GM12878 (cell line): ENCODE data around the gene SCT. TPM values are rescaled to one million over a fixed set of nuclear protein-coding genes. Genes with fewer than 3 reads are reported as not detected.

Experiments used
- ATF3 ChIP-seq: IDR thresholded peaks from 2 replicates; pipeline ENCODE4 v1.6.1; 2011; ENCODE audit warnings: low read depth, mild to moderate bottlenecking, low read length, moderate library complexity, borderline replicate concordance; ENCODE audit errors: extremely low read depth
- EGR1 ChIP-seq, 2 experiments: IDR thresholded peaks; 1 replicate in 1 of 2; 2 replicates in 1 of 2; pipeline ENCODE4 v1.6.1; 2011 to 2012; ENCODE audit warnings: low read depth in 2 of 2, low read length in 2 of 2, borderline replicate concordance in 1 of 2, mild to moderate bottlenecking in 1 of 2, moderate library complexity in 1 of 2
- MXI1 ChIP-seq: fragments of 150-350 bp; IDR thresholded peaks from 2 replicates; pipeline ENCODE4 v1.6.1; 2011; ENCODE audit warnings: low read depth, mild to moderate bottlenecking, inconsistent platforms, low read length, improper control_type of control experiment
- NFYB ChIP-seq: IDR thresholded peaks from 2 replicates; pipeline ENCODE4 v1.6.1; 2011; ENCODE audit warnings: low read depth, mild to moderate bottlenecking, low read length, improper control_type of control experiment, moderate library complexity; ENCODE audit not compliant: insufficient read depth
- NR2C2 ChIP-seq: IDR thresholded peaks from 2 replicates; pipeline ENCODE4 v1.6.1; 2011; ENCODE audit warnings: borderline replicate concordance, low read depth; ENCODE audit not compliant: control insufficient read depth, insufficient read length
- PAX5 ChIP-seq: IDR thresholded peaks from 2 replicates; pipeline ENCODE4 v1.6.1; 2011; ENCODE audit warnings: low read depth, low read length, borderline replicate concordance
- RAD21 ChIP-seq: IDR thresholded peaks from 2 replicates; pipeline ENCODE4 v1.6.1; 2011; ENCODE audit warnings: mild to moderate bottlenecking, low read depth, low read length, moderate library complexity; ENCODE audit not compliant: insufficient read depth
- RCOR1 ChIP-seq: conservative IDR thresholded peaks from 2 replicates; pipeline ENCODE4 v1.6.1; 2012; ENCODE audit warnings: low read depth, low read length, improper control_type of control experiment
- SKIL ChIP-seq: fragments of 450-650 bp; IDR thresholded peaks from 2 replicates; pipeline ENCODE4 v1.6.1; 2017; ENCODE audit warnings: mild to moderate bottlenecking, low read depth, inconsistent platforms; ENCODE audit not compliant: poor library complexity, severe bottlenecking
- SMARCA5 ChIP-seq: fragments of 450-650 bp; IDR thresholded peaks from 2 replicates; pipeline ENCODE4 v1.6.1; 2017; ENCODE audit warnings: mild to moderate bottlenecking
- SREBF1 ChIP-seq: IDR thresholded peaks from 2 replicates; pipeline ENCODE4 v1.6.1; 2012; ENCODE audit warnings: mild to moderate bottlenecking, low read length
- STAT3 ChIP-seq: IDR thresholded peaks from 2 replicates; pipeline ENCODE4 v1.6.1; 2011; ENCODE audit warnings: low read depth, low read length, improper control_type of control experiment
- SUZ12 ChIP-seq: fragments of 200-600 bp; sonication (generic); IDR thresholded peaks from one replicate; pipeline ENCODE4 v1.6.1; 2018; ENCODE audit warnings: antibody characterized with exemption, mild to moderate bottlenecking; ENCODE audit not compliant: unreplicated experiment
- USF2 ChIP-seq: IDR thresholded peaks from 2 replicates; pipeline ENCODE4 v1.6.1; 2011; ENCODE audit warnings: low read depth, low read length, improper control_type of control experiment, borderline replicate concordance
- WRNIP1 ChIP-seq: IDR thresholded peaks from 2 replicates; pipeline ENCODE4 v1.6.1; 2011; ENCODE audit warnings: low read depth, low read length, improper control_type of control experiment, borderline replicate concordance
- YY1 ChIP-seq: IDR thresholded peaks from 2 replicates; pipeline ENCODE4 v1.6.1; 2011; ENCODE audit warnings: low read depth, mild to moderate bottlenecking, low read length
- ZNF384 ChIP-seq: IDR thresholded peaks from 2 replicates; pipeline ENCODE4 v1.6.1; 2012; ENCODE audit warnings: low read depth, mild to moderate bottlenecking, low read length, improper control_type of control experiment, borderline replicate concordance
- polyA plus RNA-seq, 11 experiments: library from polyadenylated mRNA; depleted of rRNA in 4 of 11; unstranded in 6 of 11; stranded (reverse) in 5 of 11; fragments of >200 nt; fragmentation: Nextera tagmentation in 4 of 11; fragmentation: Illumina TruSeq in 1 of 11; extraction: Ambion mirVana in 4 of 11; extraction: Trizol in 1 of 11; gene quantifications; 1 replicate in 1 of 11; 2 replicates in 10 of 11; pipeline versions ENCODE4 v1.2.1 to v1.2.3, GENCODE V29; 2011 to 2016; ENCODE audit warnings: inconsistent platforms in 2 of 11, missing spikeins in 2 of 11, low read depth in 1 of 11
- total RNA-seq, 4 experiments: library from RNA; depleted of rRNA in 3 of 4; stranded (reverse); fragments of >200 nt in 3 of 4; fragmentation: Illumina TruSeq in 1 of 4; extraction: Trizol in 1 of 4; gene quantifications; 2 replicates each; pipeline versions ENCODE4 v1.2.1 to v1.2.3, GENCODE V29; 2013 to 2021
- TF ChIP-seq, protein P1 (sequence below): fragments of 450-650 bp; IDR thresholded peaks from 2 replicates; pipeline ENCODE4 v1.6.1; 2017; ENCODE audit warnings: mild to moderate bottlenecking, moderate library complexity
- TF ChIP-seq, protein P2 (sequence below), 3 experiments: IDR thresholded peaks in 2 of 3; conservative IDR thresholded peaks in 1 of 3; 2 replicates each; pipeline ENCODE4 v1.5.1; 2011; ENCODE audit warnings: low read depth in 3 of 3, low read length in 3 of 3, mild to moderate bottlenecking in 3 of 3, control low read depth in 2 of 3, moderate library complexity in 2 of 3, inconsistent platforms in 1 of 3, mixed read lengths in 1 of 3; ENCODE audit not compliant: control insufficient read depth in 2 of 3, insufficient read depth in 1 of 3; ENCODE audit errors: extremely low read depth in 1 of 3

Gene SCT
- total and polyA plus RNA-seq, 10 of the 15 experiments (the other 5 are each of a cell fraction or from before 2014, with no cell fraction given): not detected

DNA sequence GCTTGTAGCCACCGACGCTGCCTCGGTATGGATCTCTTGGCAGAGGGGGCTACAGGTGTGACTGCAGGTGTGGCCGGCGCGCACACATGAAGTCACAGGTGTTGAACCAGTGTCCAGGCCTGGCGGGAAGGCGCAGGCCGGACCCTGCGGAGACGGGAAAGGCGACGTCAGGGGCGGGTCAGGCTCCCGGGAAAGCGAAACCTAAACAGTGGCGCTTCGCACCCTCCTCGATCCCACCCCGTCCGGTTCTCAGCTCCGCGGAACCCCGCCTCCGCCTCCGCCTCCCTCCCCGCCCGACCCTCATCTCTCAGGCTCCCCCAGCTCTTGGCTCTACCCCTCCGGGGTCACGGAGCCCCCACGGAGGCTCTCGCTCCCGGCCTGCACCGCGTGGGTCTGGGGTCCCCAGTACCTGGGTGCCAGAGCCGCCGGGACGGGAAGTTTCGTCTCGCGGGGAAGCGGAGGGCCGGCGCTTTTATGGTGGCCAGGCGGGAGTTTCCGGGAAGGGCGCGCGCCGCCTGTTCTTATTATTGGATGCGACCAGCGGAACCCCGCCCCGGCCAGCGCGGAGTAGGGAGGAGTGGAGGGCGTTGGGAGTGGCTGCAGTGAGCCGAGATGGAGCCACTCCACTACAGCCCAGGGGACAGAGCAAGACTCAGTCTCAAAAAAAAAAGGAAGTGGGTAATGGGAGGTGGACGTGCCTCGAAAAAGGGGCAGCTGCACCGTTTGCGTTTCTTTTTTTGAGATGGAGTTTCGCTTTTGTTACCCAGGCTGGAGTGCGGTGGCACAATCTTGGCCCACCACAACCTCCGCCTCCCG is 11.3 kb downstream of the SCT start, which contains the start of gene IRF7 (continued):
- TF ChIP-seq SKIL (no peak), NR2C2 (no peak), MXI1 (no peak), NFYB (peak; percentile 50; the same call in 1 of the 2 replicates), USF2 (no peak), SMARCA5 (0 out of 2 replicates have a peak, but pooled peaks have one; percentile 57), ZNF384 (peak; percentile 76), EGR1 (IDR thresholded peaks at IDR 0.05; ENCODE audit: borderline replicate concordance in 1 of 2, low read depth in 2 of 2, low read length in 2 of 2) (peak; percentile 28 to 54), YY1 (peak; percentile 53; the same call in 1 of the 2 replicates), RCOR1 (no peak), PAX5 (peak; percentile 41; the same call in 1 of the 2 replicates), SUZ12 (no peak), ATF3 (no peak), SREBF1 (no peak), STAT3 (no peak), WRNIP1 (no peak), RAD21 (no peak)
- TF ChIP-seq, protein P1, sequence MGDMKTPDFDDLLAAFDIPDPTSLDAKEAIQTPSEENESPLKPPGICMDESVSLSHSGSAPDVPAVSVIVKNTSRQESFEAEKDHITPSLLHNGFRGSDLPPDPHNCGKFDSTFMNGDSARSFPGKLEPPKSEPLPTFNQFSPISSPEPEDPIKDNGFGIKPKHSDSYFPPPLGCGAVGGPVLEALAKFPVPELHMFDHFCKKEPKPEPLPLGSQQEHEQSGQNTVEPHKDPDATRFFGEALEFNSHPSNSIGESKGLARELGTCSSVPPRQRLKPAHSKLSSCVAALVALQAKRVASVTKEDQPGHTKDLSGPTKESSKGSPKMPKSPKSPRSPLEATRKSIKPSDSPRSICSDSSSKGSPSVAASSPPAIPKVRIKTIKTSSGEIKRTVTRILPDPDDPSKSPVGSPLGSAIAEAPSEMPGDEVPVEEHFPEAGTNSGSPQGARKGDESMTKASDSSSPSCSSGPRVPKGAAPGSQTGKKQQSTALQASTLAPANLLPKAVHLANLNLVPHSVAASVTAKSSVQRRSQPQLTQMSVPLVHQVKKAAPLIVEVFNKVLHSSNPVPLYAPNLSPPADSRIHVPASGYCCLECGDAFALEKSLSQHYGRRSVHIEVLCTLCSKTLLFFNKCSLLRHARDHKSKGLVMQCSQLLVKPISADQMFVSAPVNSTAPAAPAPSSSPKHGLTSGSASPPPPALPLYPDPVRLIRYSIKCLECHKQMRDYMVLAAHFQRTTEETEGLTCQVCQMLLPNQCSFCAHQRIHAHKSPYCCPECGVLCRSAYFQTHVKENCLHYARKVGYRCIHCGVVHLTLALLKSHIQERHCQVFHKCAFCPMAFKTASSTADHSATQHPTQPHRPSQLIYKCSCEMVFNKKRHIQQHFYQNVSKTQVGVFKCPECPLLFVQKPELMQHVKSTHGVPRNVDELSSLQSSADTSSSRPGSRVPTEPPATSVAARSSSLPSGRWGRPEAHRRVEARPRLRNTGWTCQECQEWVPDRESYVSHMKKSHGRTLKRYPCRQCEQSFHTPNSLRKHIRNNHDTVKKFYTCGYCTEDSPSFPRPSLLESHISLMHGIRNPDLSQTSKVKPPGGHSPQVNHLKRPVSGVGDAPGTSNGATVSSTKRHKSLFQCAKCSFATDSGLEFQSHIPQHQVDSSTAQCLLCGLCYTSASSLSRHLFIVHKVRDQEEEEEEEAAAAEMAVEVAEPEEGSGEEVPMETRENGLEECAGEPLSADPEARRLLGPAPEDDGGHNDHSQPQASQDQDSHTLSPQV: no peak
- TF ChIP-seq, protein P2, sequence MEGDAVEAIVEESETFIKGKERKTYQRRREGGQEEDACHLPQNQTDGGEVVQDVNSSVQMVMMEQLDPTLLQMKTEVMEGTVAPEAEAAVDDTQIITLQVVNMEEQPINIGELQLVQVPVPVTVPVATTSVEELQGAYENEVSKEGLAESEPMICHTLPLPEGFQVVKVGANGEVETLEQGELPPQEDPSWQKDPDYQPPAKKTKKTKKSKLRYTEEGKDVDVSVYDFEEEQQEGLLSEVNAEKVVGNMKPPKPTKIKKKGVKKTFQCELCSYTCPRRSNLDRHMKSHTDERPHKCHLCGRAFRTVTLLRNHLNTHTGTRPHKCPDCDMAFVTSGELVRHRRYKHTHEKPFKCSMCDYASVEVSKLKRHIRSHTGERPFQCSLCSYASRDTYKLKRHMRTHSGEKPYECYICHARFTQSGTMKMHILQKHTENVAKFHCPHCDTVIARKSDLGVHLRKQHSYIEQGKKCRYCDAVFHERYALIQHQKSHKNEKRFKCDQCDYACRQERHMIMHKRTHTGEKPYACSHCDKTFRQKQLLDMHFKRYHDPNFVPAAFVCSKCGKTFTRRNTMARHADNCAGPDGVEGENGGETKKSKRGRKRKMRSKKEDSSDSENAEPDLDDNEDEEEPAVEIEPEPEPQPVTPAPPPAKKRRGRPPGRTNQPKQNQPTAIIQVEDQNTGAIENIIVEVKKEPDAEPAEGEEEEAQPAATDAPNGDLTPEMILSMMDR (IDR thresholded peaks at IDR 0.05 in 2 of 3, conservative IDR thresholded peaks at IDR 0.05 in 1 of 3; ENCODE audit: control insufficient read depth in 2 of 3, extremely low read depth in 1 of 3, insufficient read depth in 1 of 3, low read depth in 3 of 3, low read length in 3 of 3): no peak
